ENCODE data around the gene STAT3. TPM values are rescaled to one million over a fixed set of nuclear protein-coding genes. Genes with fewer than 3 reads are reported as not detected.

STAT3 gene
- total and polyA plus RNA-seq, 2 of the 13 experiments (the other 11 are each of a cell fraction or from before 2014, with no cell fraction given): 61.8 to 62.4 TPM

DNA sequence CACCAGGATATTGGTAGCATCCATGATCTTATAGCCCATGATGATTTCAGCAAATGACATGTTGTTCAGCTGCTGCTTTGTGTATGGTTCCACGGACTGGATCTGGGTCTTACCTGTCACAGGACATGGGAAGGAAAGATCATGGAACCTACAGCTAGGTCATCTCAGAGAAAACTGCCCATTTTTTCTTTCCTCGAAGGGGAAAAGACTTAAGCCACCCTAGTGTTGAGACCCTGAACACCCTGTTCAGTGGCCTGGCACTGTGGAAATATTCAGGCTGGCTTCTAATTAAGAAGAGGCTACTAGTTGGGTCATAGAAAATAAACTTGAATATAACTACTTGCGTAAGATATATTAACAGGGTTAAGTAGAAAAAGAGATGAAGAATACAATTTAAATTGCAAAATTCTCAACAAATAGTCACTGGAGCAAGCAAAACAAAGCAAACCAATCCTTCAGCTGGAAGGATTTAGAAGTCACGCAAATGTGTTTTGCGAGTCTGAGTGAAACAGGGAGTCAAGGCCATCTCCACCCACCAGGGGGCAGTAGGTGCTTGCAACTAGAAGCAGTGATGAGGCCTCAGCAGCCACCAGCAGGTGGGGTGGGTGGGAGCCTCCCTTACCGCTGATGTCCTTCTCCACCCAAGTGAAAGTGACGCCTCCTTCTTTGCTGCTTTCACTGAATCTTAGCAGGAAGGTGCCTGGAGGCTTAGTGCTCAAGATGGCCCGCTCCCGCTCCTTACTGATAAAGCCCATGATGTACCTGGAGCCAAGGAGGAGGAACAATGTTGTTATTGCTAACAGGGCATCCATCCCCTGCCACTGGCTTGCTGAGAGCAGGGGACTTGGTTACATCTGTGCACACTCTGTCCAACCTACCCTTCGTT lies 65.6 kb downstream of the STAT3 start (continued):
- TF ChIP-seq, protein P1, sequence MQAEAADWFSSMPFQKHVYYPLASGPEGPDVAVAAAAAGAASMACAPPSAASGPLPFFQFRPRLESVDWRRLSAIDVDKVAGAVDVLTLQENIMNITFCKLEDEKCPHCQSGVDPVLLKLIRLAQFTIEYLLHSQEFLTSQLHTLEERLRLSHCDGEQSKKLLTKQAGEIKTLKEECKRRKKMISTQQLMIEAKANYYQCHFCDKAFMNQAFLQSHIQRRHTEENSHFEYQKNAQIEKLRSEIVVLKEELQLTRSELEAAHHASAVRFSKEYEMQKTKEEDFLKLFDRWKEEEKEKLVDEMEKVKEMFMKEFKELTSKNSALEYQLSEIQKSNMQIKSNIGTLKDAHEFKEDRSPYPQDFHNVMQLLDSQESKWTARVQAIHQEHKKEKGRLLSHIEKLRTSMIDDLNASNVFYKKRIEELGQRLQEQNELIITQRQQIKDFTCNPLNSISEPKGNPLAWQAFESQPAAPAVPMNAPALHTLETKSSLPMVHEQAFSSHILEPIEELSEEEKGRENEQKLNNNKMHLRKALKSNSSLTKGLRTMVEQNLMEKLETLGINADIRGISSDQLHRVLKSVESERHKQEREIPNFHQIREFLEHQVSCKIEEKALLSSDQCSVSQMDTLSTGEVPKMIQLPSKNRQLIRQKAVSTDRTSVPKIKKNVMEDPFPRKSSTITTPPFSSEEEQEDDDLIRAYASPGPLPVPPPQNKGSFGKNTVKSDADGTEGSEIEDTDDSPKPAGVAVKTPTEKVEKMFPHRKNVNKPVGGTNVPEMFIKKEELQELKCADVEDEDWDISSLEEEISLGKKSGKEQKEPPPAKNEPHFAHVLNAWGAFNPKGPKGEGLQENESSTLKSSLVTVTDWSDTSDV (CRISPR knock-in tag; IDR thresholded peaks at IDR 0.05): no peak
- TF ChIP-seq ZNF878 (CRISPR knock-in tag; IDR thresholded peaks at IDR 0.05): no peak
- TF ChIP-seq ZNF496 (CRISPR knock-in tag; IDR thresholded peaks at IDR 0.05; ENCODE audit: insufficient replicate concordance): no peak
- TF ChIP-seq NCOA5 (CRISPR knock-in tag; IDR thresholded peaks at IDR 0.05): no peak
- peak; percentile 68; the same call in 1 of the 2 replicates for TF ChIP-seq ZNF788 (CRISPR knock-in tag; IDR thresholded peaks at IDR 0.05; ENCODE audit: borderline replicate concordance)
- no peak for TF ChIP-seq ZNF570 (CRISPR knock-in tag; IDR thresholded peaks at IDR 0.05; ENCODE audit: borderline replicate concordance)
- TF ChIP-seq ZNF644 (CRISPR knock-in tag; IDR thresholded peaks at IDR 0.05; ENCODE audit: low read depth): no peak
- 0 out of 2 replicates have a peak, but pooled peaks have one; percentile 50 for TF ChIP-seq ARHGAP35 (CRISPR knock-in tag; IDR thresholded peaks at IDR 0.05; ENCODE audit: borderline replicate concordance)
- TF ChIP-seq MLLT10 (CRISPR knock-in tag; IDR thresholded peaks at IDR 0.05): no peak
- no peak for TF ChIP-seq ZBTB20 (CRISPR knock-in tag; IDR thresholded peaks at IDR 0.05; ENCODE audit: borderline replicate concordance, low read depth)
- no peak for TF ChIP-seq ZNF432 (CRISPR knock-in tag; IDR thresholded peaks at IDR 0.05; ENCODE audit: borderline replicate concordance)
- no peak for TF ChIP-seq BORCS8-MEF2B (CRISPR knock-in tag; IDR thresholded peaks at IDR 0.05)
- peak; percentile 38; the same call in 1 of the 2 replicates for TF ChIP-seq SMAD1 (CRISPR knock-in tag; IDR thresholded peaks at IDR 0.05; ENCODE audit: borderline replicate concordance, low read depth)
- TF ChIP-seq, protein P2, sequence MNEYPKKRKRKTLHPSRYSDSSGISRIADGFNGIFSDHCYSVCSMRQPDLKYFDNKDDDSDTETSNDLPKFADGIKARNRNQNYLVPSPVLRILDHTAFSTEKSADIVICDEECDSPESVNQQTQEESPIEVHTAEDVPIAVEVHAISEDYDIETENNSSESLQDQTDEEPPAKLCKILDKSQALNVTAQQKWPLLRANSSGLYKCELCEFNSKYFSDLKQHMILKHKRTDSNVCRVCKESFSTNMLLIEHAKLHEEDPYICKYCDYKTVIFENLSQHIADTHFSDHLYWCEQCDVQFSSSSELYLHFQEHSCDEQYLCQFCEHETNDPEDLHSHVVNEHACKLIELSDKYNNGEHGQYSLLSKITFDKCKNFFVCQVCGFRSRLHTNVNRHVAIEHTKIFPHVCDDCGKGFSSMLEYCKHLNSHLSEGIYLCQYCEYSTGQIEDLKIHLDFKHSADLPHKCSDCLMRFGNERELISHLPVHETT (CRISPR knock-in tag; conservative IDR thresholded peaks at IDR 0.05): peak; percentile 84; the same call in 1 of the 2 replicates
- peak; percentile 85 for TF ChIP-seq PHF5A (CRISPR knock-in tag; IDR thresholded peaks at IDR 0.05; ENCODE audit: low read depth, unreplicated experiment)
- TF ChIP-seq, protein P3, sequence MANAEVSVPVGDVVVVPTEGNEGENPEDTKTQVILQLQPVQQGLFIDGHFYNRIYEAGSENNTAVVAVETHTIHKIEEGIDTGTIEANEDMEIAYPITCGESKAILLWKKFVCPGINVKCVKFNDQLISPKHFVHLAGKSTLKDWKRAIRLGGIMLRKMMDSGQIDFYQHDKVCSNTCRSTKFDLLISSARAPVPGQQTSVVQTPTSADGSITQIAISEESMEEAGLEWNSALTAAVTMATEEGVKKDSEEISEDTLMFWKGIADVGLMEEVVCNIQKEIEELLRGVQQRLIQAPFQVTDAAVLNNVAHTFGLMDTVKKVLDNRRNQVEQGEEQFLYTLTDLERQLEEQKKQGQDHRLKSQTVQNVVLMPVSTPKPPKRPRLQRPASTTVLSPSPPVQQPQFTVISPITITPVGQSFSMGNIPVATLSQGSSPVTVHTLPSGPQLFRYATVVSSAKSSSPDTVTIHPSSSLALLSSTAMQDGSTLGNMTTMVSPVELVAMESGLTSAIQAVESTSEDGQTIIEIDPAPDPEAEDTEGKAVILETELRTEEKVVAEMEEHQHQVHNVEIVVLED (CRISPR knock-in tag; IDR thresholded peaks at IDR 0.05; ENCODE audit: borderline replicate concordance): peak; percentile 40; the same call in 1 of the 2 replicates
- TF ChIP-seq RAD51 (IDR thresholded peaks at IDR 0.05; ENCODE audit: borderline replicate concordance): no peak
- TF ChIP-seq, protein P4, sequence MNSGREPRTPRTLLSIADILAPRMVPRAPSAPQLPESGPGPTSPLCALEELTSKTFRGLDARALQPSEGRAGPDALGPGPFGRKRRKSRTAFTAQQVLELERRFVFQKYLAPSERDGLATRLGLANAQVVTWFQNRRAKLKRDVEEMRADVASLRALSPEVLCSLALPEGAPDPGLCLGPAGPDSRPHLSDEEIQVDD (CRISPR knock-in tag; IDR thresholded peaks at IDR 0.05; ENCODE audit: borderline replicate concordance): no peak
- TF ChIP-seq, protein P5, sequence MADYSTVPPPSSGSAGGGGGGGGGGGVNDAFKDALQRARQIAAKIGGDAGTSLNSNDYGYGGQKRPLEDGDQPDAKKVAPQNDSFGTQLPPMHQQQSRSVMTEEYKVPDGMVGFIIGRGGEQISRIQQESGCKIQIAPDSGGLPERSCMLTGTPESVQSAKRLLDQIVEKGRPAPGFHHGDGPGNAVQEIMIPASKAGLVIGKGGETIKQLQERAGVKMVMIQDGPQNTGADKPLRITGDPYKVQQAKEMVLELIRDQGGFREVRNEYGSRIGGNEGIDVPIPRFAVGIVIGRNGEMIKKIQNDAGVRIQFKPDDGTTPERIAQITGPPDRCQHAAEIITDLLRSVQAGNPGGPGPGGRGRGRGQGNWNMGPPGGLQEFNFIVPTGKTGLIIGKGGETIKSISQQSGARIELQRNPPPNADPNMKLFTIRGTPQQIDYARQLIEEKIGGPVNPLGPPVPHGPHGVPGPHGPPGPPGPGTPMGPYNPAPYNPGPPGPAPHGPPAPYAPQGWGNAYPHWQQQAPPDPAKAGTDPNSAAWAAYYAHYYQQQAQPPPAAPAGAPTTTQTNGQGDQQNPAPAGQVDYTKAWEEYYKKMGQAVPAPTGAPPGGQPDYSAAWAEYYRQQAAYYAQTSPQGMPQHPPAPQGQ (CRISPR knock-in tag; IDR thresholded peaks at IDR 0.05; ENCODE audit: borderline replicate concordance): no peak
- no peak for TF ChIP-seq ZNF234 (CRISPR knock-in tag; conservative IDR thresholded peaks at IDR 0.05)
